HFF-Myc (cell line): ENCODE data around the gene LAGE3.

ENCODE experiments used
- DNase-seq: peaks from one replicate; pipeline ENCODE4 v3.0.0-alpha.2; 2011; ENCODE audit warnings: low read depth; ENCODE audit errors: extremely low read depth
- H3K4me3 ChIP-seq: replicated peaks from 2 replicates; pipeline ENCODE4 v1.5.1; 2011; ENCODE audit warnings: low read depth, mild to moderate bottlenecking, control low read depth, low read length
- TF ChIP-seq, protein P1 (sequence below): IDR thresholded peaks from 2 replicates; pipeline ENCODE4 v1.5.1; 2012; ENCODE audit warnings: mild to moderate bottlenecking, low read depth, low read length, control low read depth; ENCODE audit errors: missing control alignments

Gene LAGE3

DNA sequence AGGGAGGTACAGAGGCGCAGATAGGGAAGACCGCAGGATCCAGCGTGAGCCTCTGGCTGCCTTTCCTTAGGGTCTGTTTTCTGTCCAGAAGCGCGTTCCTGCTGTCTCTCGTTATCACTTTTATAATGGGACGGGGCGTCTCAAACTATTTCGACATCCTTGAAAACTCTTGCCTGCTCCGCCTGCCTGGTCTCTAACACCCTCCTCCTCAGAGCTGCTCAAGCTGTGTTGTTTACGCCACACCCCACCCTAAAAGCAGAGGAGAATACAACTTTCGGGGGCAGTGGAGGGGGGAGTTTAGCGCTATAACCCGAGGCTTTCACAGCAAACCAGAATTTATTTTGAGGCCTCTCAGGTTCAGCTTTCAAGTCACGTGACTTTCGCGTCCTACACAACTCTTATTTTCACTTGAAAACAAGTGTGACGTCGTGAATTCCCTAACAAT lies 37.6 kb upstream of the LAGE3 start:
- TF ChIP-seq, protein P1, sequence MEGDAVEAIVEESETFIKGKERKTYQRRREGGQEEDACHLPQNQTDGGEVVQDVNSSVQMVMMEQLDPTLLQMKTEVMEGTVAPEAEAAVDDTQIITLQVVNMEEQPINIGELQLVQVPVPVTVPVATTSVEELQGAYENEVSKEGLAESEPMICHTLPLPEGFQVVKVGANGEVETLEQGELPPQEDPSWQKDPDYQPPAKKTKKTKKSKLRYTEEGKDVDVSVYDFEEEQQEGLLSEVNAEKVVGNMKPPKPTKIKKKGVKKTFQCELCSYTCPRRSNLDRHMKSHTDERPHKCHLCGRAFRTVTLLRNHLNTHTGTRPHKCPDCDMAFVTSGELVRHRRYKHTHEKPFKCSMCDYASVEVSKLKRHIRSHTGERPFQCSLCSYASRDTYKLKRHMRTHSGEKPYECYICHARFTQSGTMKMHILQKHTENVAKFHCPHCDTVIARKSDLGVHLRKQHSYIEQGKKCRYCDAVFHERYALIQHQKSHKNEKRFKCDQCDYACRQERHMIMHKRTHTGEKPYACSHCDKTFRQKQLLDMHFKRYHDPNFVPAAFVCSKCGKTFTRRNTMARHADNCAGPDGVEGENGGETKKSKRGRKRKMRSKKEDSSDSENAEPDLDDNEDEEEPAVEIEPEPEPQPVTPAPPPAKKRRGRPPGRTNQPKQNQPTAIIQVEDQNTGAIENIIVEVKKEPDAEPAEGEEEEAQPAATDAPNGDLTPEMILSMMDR = no peak
- DNase-seq = no peak
- H3K4me3 ChIP-seq = peak overlapping the region; percentile 42

DNA sequence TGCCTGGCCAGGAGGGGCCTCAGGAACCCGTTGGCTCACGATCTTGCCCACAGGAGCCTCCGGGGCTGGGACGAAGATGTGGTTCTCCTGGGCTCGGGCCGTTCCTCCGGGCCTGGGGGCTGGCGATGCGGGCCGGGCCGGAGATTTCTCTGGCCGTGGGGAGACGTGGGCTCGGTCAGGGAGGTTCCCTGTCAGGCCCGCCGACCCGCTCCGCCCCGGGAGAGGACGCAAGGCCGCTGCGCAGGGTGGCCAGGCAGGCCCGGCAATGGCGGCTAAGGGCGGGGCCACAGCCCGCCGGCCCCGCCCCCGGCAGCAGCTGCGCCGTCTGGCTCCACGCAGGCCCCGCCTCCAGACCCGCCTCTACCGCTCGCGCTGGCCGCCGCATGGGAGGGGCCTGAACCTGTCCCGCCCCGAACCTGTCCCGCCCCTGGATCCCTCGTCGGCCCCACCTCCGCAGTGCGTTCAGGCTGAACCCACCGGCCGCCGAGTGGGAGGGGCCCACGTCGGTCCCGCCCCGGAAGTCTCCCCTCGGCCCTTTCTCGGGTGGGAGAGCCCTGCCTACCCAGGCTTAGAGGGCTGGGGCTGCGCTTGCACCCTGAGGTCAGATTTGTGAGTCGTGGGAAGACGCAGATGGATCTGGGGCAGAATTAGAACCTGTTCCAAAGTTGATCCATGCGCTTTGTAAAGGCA lies 37.0 kb upstream of the LAGE3 start, which contains the start of gene FAM3A:
Gene FAM3A, minus strand, starts transcription at position 267 of the 690 bp plus-strand sequence. CDS start 460 bp downstream, outside the sequence.
- H3K4me3 ChIP-seq = peak within 1 kb of the TSS; percentile 57
- DNase-seq = no peak
- TF ChIP-seq, protein P1 = no peak

DNA sequence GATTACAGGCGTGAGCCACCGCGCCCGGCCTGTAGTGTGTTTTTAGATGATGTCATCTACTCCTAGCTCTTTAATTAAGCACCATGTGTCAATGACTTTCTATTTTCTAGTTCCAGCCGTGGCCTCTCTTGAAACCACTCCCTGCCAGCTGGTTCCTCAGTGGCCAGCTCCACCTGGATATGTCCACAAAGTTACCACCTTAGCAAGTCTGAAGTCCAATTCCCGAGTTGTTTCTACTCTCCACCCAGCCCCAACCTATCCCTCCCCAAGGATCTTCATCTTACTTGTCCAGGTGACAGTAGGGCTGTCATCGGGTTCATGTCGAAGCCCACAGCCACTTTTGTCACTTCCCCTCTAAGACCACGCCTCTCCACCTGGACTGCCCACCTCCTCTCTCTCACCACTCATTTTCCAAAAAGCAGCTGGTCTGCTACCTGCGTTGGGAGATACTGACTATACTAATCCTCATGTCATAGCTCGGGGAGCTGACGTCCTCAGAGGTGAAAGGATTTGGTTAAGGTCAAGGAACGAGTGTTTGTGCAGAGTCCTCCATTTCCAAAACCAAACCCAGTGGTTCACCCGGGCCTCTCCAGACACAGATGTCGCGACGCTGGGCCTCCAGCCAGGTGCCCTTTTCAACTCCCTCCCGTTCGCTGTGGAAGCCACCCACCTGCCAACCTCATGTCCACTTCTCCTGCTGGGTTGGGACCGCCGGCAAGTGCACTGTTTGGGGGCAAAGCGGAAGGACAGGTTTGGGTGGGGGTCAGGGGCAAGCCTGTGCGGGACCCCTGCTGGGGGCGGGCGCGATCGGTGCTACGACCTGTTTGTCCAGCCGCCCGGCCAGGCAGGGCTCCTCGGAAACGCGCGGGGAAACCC lies 36.2 kb upstream of the LAGE3 start:
- TF ChIP-seq, protein P1 = no peak
- peak overlapping the region; percentile 57 for H3K4me3 ChIP-seq
- DNase-seq = no peak

DNA sequence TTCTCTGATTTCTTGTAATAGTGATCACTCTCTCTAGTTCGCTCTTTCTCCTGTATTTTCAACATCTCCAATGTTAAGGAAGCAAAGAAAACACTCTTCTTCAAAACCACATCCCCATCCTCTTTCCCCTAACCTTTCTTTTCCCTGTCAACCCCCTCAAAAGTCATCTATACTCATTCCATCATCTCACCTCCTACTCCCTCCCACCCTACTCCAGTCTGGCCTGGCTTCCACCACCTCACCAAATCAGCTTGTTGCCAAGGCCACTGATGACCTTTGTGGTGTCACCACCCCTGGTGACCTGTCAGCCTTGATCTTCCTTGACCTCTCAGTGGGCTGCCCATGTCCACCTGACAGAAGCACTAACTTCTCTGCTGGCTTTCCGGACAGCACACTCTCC lies 34.6 kb upstream of the LAGE3 start:
- DNase-seq = no peak
- no peak overlapping the region for H3K4me3 ChIP-seq
- TF ChIP-seq, protein P1 = no peak

DNA sequence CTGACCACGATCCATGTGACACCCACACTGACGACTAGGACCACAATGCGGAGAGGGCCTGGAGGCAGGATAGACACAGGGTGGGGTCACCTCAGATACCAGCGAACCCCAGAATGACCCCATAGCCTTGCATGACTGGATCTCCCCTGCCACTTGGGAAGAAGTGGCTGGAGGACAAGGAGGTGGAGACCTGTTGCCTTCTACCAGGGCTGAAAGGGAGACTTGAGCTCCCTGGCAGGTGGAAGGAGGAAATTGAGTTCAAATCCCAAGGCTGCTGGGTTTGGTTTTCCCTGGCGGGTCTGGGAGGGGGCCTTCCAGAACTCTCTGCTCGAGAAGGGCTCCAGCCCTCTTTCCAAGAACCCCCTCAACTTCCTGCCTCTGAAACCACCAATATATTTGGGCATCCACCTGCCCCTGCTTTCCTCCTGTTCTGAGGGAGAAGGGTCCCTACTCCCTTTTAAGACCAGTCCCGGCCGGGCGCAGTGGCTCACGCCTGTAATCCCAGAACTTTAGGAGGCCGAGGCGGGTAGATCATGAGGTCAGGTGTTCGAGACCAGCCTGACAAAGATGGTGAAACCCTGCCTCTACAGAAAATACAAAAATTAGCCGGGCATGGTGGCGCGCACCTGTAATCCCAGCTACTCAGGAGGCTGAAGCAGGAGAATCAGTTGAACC lies 33.9 kb upstream of the LAGE3 start:
- no peak overlapping the region for H3K4me3 ChIP-seq
- no peak for DNase-seq
- TF ChIP-seq, protein P1 = no peak

DNA sequence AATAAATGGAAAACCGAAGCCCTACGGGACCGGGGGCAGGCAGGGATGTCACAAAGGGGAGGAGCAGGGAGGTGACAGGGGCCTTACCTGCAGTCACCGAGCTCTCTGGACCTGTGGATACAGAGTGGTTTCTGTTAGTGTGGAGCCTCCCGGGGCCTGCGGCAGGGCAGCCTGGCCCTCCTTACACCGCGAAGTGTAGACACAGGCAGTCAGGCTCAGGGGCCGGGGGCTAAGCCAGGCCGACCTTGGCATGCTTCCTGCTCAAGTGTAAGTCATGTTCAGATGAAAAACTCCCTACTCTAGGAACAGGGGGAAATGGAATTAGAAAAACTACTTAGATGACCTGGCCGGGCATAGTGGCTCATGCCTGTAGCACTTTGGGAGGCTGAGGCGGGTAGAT lies 32.7 kb upstream of the LAGE3 start:
- TF ChIP-seq, protein P1 = no peak
- no peak for DNase-seq
- no peak overlapping the region for H3K4me3 ChIP-seq
